ENCODE data around the gene WDFY4. TPM values are rescaled to one million over a fixed set of nuclear protein-coding genes. Genes with fewer than 3 reads are reported as not detected.

WDFY4 gene
- total and polyA plus RNA-seq, 8 donors = 2.8 to 23.6 (median 4.8) TPM

DNA sequence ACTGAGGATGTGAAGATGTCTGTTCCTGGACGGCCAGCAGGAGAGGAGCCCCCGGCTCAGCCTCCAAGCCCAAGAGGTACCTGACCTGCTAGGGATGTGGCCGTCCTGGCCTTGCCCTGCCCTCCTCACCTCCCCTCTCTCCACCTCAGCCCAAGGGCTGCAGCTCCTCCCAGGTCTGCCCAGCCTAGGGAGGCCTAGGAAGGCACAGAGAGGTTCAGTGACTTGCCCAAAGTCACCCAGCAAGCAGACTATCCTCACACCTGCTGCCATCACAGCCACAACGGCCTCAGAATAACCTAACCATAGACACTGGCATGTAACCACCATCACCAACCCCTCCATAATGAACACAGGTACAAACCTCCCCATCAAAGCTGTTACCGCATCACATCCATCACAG, 293.6 kb downstream of the WDFY4 start:
- DNase-seq (no peak), ATAC-seq (no peak)
- Histone ChIP-seq H3K27ac (no peak overlapping the region), H3K4me1 (no peaks in the 10 kb centered on the region), H3K27me3 (no peaks in the 10 kb centered on the region), H3K9me3 (no peaks in the 10 kb centered on the region), H3K36me3 (peaks cover 0 to 35% of the 10 kb centered on the region in 2 donors), H3K4me3 (no peak overlapping the region)
- TF ChIP-seq, protein P1, sequence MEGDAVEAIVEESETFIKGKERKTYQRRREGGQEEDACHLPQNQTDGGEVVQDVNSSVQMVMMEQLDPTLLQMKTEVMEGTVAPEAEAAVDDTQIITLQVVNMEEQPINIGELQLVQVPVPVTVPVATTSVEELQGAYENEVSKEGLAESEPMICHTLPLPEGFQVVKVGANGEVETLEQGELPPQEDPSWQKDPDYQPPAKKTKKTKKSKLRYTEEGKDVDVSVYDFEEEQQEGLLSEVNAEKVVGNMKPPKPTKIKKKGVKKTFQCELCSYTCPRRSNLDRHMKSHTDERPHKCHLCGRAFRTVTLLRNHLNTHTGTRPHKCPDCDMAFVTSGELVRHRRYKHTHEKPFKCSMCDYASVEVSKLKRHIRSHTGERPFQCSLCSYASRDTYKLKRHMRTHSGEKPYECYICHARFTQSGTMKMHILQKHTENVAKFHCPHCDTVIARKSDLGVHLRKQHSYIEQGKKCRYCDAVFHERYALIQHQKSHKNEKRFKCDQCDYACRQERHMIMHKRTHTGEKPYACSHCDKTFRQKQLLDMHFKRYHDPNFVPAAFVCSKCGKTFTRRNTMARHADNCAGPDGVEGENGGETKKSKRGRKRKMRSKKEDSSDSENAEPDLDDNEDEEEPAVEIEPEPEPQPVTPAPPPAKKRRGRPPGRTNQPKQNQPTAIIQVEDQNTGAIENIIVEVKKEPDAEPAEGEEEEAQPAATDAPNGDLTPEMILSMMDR (IDR thresholded peaks at IDR 0.05) = no peak
- intact Hi-C loops (cut with DNase I) = no loop called here

DNA sequence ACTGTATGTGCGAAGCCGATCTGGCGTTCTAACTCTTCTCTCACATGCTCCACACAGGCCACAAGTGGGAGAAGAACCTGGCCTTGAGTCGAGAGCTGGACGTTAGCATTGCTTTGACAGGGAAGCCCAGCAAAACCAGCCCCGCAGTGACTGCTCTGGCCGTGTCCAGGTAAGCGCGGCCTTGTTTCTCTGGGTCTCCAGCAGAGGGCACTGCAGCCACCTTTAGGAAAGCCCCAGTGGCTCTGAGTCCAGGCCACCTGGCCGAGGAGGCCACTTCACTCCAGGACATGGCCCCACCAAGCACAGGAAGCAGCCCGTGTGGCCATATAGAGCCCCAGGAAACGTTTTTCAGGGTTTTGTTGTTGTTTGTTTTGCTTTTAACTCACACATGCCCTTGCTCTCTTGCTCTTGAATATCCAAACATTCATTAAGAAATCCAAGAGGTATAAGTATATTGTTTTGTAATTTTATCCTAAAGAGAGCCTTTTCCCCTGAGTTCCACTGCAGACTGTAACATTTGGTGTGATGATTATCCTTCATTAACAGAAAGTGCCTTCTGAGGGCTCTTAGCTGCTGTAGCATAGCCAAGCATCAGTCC, 296.7 kb downstream of the WDFY4 start:
- Histone ChIP-seq H3K27me3 (no peaks in the 10 kb centered on the region), H3K9me3 (no peaks in the 10 kb centered on the region), H3K4me1 (no peaks in the 10 kb centered on the region), H3K27ac (no peak overlapping the region), H3K4me3 (no peak overlapping the region), H3K36me3 (peaks cover 0 to 22% of the 10 kb centered on the region in 2 donors)
- DNase-seq (peak in 3 of 4 donors; percentile 47 to 82 (median 59)), ATAC-seq (peak; percentile 94)
- TF ChIP-seq, protein P1 (IDR thresholded peaks at IDR 0.05) = peak; percentile 75 to 90
- intact Hi-C loops (cut with DNase I) = loop anchor here in 1 of 2 donors (10.0 kb wide), 2 partner anchors 183 to 533 kb away; no protein-coding TSS in a partner anchor

DNA sequence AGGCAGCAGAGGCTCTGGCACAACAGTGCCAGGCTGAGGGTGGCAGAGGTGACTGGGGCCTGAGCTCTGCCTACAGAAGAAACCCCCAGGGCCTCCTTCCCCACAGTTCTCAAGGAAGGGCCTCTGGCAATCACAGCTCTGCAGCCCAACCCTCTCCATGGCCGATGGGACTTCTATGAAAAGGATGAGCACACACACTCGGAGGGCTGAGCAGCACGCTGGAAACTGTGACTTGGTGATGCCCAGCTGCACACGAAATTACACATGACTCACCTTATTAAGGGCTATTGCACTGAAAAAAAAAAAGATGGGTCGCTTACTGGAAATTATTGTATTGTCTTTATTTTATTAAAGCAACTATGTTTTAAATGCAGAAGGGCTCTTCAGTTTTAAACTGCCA, 297.9 kb downstream of the WDFY4 start:
- no peak for DNase-seq
- H3K27ac ChIP-seq = no peak overlapping the region
- no peaks in the 10 kb centered on the region for H3K27me3 ChIP-seq
- H3K4me3 ChIP-seq = no peak overlapping the region
- TF ChIP-seq, protein P1 (IDR thresholded peaks at IDR 0.05) = no peak
- no peak for ATAC-seq
- H3K4me1 ChIP-seq = no peaks in the 10 kb centered on the region
- peaks cover 0 to 13% of the 10 kb centered on the region in 2 donors for H3K36me3 ChIP-seq
- intact Hi-C loops (cut with DNase I) = loop anchor here in 1 of 2 donors (10.0 kb wide), 2 partner anchors 182 to 532 kb away; no protein-coding TSS in a partner anchor
- no peaks in the 10 kb centered on the region for H3K9me3 ChIP-seq

DNA sequence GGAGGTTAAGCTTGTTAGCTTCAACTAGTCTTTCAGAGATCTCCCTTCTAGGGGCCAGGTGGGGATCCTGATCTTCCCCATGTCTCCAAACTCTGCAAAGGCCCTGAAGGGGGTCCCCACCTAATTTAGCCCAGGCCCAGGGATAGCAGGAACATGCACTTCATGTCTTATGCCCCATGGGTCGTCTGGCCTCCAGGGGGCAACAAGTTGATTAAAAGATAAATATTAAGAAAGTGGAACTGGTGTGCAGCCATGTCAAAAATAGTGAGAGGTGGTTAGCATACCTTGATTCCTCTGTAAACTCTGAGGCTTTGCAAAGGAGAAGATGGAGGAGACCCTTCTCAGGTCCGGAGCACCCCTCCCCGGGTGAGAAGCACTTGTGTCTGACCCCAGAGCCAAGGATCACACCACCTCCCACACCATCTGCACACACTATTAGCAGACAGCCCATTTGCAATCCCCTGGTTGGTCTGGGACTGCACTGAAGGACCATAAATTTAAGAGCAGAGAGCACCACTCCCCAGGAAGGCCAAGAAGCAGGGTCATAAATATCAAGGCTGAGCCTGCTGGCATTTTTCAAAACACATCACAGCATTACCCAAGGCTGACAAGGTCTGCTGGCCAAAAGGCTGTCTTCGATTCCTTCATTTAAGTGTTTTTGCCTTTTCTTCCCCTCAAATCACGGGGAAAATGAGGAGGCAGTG, 299.1 kb downstream of the WDFY4 start:
- Histone ChIP-seq H3K36me3 (peaks cover 0 to 4% of the 10 kb centered on the region in 2 donors), H3K4me1 (no peaks in the 10 kb centered on the region), H3K27ac (no peak overlapping the region), H3K27me3 (no peaks in the 10 kb centered on the region), H3K9me3 (no peaks in the 10 kb centered on the region), H3K4me3 (no peak overlapping the region)
- TF ChIP-seq, protein P1 (IDR thresholded peaks at IDR 0.05) = no peak
- ATAC-seq = no peak
- no peak for DNase-seq
- intact Hi-C loops (cut with DNase I) = loop anchor here in 1 of 2 donors (10.0 kb wide), 2 partner anchors 181 to 531 kb away; no protein-coding TSS in a partner anchor

DNA sequence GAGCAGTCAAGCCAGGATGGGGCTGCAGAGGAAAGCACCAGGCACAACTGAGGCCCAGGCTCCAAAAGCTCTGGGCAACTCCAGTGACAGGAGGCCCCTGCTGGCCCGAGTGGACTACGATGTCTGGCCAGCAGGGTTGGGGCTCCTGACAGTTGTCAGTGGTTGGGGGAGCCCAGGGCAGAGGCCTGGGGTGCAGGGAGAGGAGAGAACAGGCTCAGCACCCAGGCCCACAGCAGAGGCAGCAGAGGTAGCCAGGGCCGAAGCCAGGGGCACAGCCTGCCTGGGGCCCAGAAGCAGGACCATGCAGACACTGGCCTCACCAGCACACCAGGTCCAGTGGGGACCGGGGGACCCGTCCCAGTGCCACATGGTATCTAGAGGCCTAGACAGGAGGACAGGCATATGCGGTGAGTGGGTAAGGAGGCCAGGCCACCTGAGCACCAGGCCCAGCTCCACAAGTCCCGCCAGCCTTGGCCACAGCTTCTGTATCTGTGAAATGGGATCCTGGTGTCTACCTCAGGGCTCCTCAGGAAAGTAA, 301.0 kb downstream of the WDFY4 start:
- intact Hi-C loops (cut with DNase I) = loop anchor here in 1 of 2 donors (10.0 kb wide), 2 partner anchors 179 to 529 kb away; no protein-coding TSS in a partner anchor
- TF ChIP-seq, protein P1 (IDR thresholded peaks at IDR 0.05) = no peak
- DNase-seq (no peak), ATAC-seq (no peak)
- Histone ChIP-seq H3K9me3 (no peaks in the 10 kb centered on the region), H3K4me3 (no peak overlapping the region), H3K4me1 (no peaks in the 10 kb centered on the region), H3K27ac (no peak overlapping the region), H3K36me3 (peaks cover 0 to 4% of the 10 kb centered on the region in 2 donors), H3K27me3 (no peaks in the 10 kb centered on the region)

Measured in left lung (tissue), 10 donors.